HG03064 (cell line): Measurements from ENCODE around the gene PPM1B.
"Not testable (repeated sequence)": the region's sequence is repeated elsewhere in the genome, so short reads cannot be mapped to it uniquely, and the experiment has no call there.

Experiments
- ATAC-seq: cut with Tn5 transposase; IDR thresholded peaks from one replicate; pipeline ENCODE4 v1.9.1; 2021; ENCODE audit warnings: low read depth; ENCODE audit not compliant: unreplicated experiment

The PPM1B gene

DNA sequence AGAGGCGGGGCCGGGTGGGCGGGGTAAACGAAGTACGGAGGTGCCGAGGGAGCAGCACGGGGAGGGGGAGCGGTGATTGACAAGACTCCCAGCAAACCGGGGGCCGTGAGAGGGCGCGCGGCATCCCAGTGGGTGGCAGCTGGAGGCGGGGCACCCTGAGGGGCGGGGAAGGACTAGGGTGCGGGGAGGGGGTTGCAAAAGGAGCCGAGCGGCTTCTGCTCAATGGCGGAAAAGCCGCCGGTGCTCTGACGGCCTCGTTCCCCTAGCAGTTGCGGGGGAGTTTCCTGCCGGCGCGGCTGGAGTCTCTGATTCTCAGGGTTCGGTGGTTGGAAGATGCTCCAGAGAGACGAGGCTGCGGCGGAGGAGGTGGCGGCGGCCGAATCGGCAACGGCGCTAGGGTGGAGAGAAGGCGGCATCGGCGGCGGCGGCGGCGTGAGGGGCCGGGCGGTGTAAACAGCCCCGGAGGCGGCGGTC is at the start of gene PPM1B:
PPM1B (plus strand) TSS at position 195 of the 474 bp plus-strand sequence. CDS start 32,325 bp downstream, outside the sequence.
- ATAC-seq, result peak; percentile 55

DNA sequence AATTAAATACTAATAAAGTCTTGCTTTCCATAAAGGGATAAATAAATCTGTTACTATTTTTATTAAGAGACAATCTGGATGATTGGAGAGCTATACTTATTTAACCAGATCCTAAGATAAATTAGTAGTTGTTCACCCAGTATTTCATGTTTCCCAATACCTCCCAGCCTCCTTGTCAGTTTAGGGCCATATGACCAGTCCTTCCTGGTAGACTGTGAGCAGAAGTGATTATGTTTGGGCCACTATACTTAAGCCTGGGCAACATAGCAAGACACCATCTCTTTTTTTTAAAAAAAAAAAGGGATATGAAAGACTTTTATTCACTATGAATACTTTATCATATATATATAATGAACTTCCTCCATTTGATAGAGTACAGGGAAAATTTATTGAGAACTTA is 48.8 kb upstream of the PPM1B start:
- no peak for ATAC-seq

DNA sequence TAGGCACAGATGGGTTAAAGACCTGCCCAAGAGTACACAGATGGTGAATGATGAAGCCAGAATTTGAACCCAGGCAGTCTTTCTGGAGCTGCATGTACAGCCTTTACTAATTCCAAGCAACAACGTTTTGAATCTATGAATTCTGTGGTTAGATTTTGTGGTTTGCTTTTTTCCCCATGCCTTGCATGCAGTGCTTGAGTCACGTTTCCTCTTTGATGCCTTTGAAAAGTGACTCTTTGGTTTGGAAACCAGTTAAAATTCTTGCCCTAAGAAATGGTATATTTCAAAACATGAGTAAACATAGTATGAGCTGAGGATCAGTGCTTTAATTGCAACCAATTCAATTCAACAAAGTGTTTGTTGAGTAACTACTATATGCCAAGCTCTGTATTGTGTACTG is 48.2 kb upstream of the PPM1B start:
- ATAC-seq, result no peak

DNA sequence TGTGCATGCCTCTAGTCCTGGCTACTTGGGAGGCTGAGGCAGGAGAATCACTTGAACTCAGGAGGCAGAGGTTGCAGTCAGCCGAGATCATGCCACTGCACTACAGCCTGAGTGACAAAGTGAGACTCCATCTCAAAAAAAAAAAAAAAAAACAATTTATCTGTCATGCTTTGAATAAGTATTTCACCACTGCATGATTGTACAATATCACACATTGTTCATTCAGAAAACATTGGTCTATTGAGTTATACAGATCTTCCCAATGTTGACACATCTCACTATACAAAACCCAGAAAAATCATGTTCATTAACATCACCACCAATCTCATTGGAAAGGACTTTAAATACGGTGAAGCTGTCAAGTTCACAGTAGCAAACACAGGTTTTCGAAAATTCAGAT is 46.8 kb upstream of the PPM1B start:
- ATAC-seq, result no peak

DNA sequence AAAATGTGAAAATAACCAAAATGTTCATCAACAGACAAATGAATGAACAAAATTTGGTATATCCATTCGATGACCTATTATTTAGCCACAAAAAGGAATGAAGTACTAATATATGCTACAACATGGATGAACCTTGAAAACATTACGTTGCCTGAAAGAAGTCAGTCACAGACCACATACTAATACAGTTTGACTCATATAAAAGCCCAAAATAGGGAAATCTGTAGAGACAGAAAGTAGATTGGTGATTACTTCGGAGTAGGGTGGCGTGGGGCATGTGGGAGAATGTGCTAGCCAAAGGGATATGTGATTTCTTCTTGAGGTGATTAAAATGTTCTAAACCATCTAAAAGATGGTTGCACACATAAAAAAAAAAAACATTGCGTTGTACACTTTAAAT is 44.2 kb upstream of the PPM1B start:
- no peak for ATAC-seq

DNA sequence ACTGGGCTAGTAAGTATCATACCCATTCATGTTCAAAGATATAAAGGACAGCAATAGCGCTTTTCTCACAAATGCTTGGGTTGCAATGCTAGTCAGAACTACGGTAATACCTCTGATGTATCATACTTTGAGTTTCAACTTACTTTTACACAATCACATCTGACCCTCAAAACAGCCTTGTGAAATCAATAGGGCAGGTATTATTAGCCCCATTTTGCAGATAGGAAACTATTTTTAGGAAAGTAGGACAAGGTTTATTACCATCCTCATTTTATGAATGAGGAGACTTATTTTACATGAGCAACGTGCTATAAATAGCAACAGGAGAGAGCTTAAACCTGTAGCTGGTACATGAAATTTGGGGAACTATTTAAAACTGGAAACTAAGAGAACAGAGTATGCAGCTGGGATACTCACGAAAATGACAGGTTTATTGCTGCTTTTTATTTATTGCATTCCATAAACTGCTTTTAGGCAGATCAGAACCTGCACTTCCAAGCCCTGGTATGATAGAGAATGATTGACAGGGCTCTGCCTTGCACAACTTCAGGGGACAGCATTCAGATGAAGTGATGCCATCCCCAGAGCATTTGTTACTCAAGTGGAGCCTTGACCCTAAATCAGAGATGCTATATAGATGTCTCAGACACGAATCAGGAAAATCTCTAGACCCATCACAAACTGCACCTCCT is 42.4 kb upstream of the PPM1B start:
- no peak for ATAC-seq

DNA sequence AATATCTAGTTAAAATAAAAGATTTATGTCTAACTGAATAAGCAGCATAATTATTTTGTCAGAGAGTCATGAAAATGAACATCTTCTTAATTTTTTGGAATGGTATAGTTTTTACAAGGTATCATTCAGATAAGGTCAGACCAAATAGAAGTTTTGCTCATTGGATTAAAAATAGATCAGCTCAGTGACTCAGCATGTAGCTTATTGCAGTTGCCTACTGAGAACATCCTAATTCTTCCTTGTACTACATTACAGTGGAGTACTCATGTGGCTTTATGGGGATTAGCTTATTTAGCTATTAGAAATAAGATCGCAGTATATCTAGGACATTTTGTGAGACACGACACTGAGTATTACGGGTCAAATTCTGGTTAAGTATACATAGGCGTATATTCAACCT is 38.2 kb upstream of the PPM1B start:
- ATAC-seq, result no peak

DNA sequence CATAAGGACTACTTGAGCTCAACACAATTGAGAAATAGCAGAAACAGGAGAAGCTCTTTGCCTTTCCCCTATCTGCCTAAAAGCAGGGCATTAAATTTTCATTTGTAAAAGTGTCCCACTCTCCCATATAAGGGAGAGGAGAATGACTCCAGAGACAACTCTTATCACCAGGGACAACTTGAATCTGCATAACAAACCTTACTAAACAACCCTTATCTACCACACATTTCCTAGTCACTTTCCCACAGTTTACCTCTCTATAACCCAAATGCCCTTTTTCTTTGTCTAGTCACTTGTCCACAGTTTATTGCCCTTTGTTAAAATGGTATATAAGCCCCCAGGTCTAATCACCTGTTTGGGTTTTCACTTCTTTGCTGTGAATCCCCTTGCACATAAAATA is 37.5 kb upstream of the PPM1B start:
- ATAC-seq, result no peak

DNA sequence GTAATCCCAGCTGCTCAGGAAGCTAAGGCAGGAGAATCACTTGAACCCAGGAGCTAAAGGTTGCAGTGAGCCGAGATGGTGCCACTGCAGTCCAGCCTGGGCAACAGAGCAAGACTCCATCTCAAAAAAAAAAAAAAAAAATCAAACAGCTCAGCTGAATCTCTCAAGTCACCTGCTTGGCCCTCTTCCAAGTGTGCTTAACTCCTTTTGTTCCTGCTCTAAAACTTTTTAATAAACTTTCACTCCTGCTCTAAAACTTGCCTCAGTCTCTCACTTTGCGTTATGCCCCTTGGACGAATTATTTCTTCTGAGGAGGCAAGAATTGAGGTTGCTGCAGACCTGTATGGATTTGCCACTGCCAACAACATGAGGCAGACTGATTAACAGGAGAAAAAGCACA is 35.1 kb upstream of the PPM1B start:
- ATAC-seq, result not testable (repeated sequence)

DNA sequence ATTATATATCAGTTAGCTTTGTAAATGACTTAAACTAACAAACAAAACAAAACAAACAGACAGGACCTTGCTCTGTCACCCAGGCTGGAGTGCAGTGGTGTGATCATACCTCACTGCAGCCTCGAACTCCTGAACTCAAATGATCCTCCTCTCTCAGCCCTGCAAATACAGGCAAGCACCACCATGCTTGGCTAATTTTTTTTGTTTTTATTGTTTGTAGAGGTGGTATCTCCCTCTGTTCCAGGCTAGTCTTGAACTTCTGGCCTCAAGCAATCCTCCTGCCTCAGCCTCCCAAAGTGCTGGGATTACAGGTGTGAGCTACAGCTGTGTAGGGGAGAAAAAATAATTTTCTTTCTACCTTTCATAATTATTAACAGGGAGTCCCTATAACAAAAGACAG is 33.8 kb upstream of the PPM1B start:
- ATAC-seq, result no peak

DNA sequence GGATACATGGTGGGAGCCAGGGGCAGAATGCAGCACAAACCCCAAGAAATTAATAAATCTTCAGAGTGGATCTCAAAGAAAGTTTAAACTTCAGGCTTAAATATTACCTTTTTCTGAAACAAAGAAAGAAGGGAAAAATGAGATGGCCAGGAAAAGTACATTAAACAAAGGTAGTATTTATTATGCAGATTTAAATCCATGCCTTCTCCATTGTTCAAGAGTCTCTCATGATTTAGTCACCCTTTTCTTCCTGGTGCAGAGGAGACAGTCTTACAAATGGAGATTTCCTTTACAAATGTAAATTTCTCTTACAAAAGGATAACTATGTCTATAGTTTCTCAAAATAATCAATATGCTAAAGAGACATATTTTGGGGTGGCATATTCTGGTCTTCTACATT is 33.4 kb upstream of the PPM1B start:
- no peak for ATAC-seq

DNA sequence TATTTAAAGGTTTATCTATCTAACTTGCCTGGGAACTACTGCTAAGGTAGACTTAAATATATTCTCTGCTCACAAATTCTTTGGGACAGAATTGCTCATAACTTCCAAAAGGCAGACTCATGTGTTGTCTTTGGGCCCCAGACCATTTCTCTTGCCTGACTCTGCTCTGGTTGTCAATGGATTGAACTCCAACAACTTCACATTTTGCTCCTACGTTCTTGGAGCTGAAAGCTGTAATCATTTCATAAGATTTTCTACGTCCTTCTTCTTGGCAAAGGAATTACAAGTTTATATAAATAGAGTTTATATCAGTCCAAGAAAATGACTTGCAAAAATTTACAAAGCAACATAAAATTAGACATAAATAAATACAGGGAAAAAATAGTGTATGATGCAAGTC is 32.9 kb upstream of the PPM1B start:
- ATAC-seq, result no peak

DNA sequence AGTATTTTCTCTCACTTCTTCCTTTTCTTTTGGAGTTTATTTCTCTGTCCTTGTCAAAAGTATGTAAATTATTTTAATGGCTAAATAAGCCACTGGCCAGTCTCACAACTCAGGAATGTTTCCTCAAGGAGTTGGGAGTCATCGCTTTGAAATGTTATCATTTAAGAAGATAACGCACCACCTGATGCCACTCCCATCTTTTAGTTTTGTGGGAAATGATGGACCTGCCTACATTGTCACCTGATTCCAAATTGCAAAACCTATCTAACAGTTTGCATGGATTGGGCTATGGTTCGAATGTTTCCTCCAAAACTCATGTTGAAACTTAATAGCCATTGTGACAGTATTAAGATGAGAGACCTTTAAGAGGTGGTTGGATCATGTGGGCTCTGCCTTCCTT is 32.4 kb upstream of the PPM1B start:
- ATAC-seq, result no peak

DNA sequence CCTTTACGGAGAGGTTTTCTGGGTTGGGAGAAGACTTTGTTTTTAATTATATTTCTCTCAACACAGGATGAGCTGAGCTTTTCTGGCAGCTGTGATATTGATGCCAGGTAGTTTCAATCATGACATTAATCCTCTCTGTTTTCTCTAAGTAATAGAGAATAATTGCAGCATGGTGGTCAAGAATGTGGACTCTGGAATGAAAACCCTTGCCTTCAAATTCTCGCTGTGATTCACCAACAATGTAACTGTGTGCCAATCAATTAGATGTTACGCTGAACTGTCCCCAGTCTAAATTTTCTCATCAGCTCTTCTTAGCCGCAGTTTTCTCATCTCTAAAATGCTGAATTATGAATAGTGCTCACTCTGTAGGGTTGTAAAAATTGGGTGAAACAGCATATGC is 31.6 kb upstream of the PPM1B start:
- no peak for ATAC-seq

DNA sequence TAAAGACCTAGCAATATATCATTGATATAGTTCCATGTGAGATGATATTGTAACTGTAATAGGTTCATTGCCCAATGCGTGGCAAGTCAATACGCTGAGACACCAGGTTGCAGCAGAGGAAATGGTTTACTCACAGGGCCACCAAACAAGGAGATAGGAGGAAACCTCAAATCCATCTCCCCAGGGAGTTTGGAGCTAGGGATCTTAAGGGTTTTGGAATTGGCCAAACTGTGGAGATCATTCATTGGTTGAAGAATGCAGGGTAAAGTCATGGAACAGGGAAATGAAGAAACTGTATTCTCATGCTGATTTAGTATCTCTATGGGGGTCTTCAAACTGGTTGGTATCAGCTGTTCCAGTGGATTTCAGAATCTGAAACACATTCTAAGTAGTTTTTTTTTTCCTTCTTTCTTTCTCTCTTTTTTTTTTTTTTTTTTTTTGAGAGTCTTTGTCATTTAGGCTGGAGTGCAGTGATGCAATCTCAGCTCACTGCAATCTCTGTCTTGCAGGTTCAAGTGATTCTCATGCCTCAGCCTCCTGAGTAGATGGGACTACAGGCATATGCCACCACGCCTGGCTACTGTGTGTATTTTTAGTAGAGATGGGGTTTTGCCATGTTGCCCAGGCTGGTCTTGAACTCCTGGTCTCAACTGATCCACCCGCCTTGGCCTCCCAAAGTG is 30.7 kb upstream of the PPM1B start:
- no peak for ATAC-seq

DNA sequence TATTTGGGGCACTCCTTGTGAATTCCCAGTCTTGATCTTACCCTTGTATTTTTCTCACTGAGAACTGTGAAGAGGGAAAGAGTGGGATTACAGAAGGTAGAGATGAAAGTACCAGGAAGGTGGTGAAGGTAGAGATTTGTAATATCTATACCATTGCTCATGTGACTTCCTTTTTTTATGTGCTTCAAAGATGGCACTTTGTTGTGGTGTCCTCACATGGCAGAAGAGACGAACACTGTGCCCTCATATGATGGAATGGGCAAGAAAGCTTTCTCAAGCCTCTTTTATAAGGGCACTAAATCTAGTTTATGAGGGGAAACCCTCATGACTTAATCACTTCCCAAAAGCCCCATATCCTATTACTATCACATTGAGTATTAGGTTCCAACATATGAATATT is 28.9 kb upstream of the PPM1B start:
- ATAC-seq, result no peak

DNA sequence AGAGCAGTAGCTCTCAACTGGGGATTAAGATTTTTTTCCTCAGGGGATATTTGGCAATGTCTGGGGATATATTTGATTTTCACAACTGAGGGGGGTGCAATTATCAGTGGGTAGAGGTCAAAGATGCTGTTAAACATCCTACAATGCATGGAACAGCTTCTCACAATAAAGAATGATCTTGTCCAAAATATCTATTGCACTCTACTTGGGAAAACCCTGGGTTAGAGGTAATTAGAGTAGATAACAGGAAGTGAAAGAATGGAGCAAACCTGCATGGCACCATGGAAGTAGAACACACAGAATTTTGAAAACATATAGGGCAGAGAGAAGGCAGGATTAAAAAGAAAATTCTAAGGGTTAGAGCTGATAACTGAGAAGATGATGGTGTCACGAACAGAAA is 26.4 kb upstream of the PPM1B start:
- no peak for ATAC-seq

DNA sequence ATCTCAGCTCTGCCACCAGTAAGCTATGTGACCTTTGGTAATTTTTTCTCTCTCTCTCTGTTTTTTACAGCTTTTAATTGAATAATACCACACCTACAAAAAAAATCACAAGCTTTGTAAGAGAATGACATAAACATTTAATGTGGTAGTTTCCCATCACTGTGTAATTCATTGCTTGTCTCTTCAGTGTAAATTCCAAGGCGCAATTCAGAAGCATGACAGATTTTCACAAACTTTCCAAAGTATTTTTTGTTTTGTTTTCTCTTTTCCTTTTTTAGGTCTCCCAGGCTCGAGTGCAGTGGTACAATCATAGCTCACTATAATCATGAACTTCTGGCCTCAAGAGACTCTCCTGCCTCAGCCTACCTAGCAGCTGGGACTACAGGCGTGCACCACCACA is 25.0 kb upstream of the PPM1B start:
- no peak for ATAC-seq

DNA sequence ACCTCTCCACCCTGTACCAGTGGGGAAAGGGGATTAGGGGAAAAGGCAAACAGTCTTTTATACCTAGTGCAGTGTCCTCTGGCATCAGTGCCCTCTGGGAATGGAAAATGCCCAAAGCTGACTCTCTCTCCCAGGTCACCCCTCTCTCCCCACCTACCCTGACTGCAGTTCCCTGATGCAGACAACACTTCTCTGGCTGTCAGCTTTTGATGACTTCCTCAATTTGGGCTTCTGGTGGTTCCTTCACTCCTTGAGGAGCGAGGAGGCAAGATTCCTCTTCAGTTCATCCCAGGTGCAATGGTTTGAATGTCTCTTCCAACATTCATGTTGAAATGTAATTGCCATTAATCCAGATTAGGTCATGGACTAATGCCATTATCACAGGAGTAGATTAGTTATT is 19.7 kb upstream of the PPM1B start:
- ATAC-seq, result no peak

DNA sequence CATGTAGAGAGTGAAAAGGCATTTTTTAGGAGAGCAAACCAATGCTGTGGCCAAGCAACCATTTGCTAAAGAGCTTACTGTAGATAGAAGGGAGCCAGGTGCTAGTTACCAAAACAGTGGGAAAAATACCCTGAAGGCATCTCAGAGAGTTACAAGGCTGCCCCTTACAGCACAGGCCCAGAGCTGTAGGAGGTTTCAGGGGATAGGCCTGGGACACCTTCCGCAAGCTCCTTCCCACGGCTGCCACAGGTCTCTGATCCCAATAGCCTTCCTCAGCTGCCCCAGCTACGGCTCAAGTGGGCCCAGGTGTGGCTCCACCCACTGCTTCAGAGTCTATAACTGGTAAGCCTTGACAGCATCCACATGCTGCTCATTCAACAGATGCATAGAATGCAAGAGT is 18.2 kb upstream of the PPM1B start:
- ATAC-seq, result no peak

DNA sequence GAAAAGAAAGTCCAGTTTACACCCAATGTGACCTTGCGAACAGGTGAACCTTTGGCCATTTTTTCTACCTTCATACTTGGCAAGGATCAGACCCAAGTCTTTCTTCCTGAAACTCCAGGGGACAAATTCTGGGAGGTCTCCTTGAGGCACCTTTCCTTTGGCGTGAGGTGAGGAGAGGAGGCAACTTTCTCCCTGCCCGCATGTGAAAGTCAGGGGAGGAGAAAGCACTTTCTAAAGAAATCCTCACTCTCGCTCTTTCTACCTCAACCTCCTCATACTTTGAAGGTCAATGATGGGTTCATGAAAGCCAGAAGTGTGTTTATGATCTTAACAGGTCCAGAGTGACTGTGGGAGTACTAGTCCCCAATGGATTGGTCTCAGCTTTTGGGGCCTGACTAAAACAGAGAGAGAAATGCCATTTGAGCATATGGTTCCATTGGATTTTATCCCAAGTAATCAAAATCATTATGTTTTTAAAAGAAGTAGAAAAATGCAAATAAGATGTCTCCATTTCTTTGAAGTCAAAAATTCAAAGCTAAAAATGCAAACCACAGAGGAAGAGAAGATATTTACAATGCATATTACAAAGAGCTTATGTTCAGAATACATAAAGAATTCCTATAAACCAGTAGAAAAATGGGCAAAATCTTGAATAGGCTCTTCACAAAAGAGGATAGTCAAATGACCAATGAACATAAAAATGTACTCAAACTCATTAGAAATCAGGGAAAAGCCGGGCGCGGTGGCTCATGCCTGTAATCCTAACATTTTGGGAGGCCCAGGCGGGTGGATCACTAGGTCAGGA is 15.6 kb upstream of the PPM1B start:
- no peak for ATAC-seq
